Inferior parietal cortex (tissue), 1 donor: Measurements from ENCODE around the gene SPDYE4.

ENCODE experiments used
- DNase-seq: peaks from one replicate; pipeline ENCODE4 v3.0.0-alpha.2; 2016; ENCODE audit errors: extremely low spot score

The SPDYE4 gene

DNA sequence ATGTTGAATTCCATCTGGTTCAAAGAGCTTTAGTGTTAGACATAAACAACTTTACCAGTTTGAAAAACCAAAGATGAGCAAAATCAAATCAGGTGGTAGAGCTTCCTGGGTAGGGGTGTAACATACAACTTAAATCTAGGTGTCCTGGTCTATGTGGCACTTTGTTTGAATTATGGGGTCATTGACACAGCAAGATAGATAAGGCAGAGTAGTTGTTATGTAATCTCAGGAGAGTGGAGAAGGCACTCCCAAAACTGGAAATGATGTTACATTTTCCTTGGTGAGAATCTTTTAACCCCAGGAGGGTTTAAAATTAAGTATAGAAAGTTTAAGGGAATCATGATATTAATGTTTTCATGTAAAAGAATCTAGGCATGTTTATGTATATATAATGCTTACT lies 45.6 kb downstream of the SPDYE4 start:
- DNase-seq: no peak

DNA sequence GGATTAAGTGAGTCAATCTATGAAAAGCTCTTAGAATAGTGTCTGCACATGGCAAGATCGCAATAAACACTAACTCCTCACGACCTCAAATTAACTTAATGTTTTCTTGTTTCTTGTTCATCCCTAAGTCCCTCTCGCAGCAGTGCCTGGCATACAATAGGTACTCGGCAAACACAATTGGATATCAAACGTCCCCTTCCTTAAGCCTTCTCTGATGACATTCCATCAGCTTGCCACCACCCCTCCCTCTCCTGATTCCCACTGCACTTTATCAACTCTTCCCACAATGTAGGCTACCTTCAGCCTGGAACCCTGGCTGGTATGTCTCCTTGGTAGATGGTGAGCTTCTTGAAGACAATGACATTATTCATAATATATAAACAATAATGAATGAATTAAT lies 47.1 kb downstream of the SPDYE4 start:
- no peak for DNase-seq

DNA sequence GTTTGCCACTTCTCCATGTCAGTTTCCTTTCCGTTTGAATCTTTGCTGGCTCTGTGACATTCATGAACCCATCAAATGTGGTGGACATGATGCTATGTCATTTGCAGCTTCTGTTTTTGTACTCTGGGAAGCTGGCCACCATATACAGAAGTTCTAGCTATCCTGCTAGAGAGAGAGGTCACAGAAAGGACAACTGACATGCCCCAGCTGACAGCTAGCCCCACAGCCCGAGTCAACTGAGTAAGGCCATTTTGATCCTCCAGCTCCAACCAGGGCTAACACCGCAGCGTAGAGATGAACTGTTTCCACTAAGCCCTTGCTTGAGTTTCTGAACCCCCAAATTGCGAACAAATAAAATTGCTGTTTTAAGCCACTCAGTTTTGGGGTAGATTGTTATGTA lies 47.5 kb downstream of the SPDYE4 start:
- DNase-seq: no peak

DNA sequence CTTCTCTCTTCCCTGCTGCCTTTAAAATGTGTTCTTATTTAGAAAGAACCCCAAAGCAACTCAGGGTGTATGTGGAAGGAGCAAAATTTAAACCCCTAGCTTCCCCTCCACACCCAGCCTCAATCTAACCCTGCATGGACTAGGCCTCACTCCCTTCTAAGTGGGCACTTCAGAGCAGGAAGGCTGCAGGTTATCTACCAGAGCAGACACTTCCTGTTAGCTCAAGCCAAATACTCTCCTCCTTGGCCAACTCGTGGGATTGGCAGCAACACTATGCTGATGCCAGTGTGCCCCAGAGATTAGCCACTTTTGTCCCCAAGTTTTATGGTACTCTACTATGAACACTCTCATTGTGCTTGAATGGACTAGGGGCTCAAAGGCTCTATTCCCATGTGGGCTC lies 49.3 kb downstream of the SPDYE4 start:
- DNase-seq: no peak

DNA sequence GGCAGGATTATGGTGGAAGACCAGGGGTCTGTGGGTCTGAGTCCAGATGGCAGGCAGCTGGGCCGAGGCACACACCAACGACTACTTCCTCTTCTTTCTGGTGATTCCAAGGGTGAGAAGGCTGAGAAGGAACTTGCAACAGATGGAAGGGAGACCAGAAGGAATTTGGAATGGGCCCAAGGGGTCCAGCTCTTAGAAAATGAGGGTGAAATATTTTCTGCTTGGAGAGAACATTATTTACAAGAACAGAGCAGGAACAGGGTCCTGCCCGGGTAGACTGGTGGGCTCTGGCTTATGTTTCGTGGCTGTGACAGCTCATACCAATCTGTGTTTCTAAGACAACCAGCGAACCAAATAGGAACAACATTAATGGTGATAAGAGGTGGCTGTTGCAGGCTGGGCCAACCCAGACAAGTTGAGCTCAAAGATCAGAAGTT lies 50.3 kb downstream of the SPDYE4 start:
- no peak for DNase-seq

DNA sequence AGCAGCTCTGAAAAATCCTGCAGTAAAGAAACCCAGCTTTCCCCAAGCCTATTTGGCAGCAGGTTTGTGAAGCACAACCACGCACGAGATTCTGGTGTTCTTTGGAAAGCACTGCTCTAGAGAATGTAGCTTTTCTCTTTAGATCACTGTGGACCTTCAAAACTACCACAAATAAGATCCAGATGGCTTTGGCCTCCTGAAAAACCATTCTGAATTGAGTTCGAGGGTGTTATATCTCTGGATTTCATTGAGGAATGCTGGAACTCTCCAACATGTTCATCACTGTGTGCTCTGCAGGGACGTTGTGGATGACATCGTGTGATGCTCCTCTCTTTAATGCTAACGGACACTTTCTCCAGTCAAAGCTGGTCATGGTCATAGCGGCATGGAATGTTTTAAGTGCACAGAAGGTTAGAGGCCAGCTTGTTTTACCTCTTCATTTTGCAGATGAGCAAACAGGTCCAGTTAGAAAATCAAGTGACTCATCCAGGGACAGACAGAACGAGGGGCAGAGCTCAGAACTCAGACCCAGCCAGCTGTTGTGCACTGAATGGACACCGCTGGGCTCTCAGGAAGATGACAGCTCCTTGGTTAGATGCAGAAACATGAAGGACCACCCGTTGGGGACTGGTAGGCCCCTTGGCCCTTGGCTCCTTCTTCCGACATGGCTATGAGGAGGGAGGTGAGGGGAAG lies 50.9 kb downstream of the SPDYE4 start:
- DNase-seq: no peak

DNA sequence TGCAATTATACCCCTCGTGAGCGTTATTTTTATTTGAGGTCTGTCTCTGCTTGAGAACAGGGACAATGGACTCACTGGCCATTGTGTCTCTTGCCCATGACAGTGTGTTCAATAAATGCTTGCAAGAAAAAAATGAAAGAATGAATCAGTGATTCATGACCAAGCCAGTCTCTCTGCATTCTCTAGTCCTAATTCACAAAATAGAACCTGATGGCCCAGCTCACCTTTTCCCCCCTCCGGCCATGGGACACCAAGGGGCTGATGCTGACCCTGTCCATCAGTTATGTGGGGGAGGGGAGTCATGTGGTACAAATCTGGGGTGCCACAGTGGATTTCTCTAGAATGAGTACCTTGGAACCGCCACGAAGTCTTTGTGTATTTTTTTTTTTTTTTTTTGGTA lies 51.9 kb downstream of the SPDYE4 start:
- no peak for DNase-seq

DNA sequence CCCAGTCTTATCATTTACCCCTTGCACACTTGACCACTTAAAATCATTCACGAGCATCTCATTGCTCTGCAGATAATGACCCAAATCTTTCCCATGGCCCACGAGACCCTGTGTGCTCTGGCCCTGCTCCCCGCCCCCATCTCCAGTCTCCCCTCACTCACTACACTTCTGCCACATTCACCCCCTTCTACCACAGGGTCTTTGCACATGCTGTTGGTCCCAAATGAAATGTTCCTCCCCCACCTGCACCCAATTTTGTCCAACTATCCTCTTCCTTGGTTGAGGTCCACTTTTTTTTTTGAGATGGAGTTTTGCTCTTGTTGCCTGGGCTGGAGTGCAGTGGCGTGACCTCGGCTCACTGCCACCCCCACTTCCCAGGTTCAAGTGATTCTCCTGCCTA lies 52.9 kb downstream of the SPDYE4 start:
- no peak for DNase-seq

DNA sequence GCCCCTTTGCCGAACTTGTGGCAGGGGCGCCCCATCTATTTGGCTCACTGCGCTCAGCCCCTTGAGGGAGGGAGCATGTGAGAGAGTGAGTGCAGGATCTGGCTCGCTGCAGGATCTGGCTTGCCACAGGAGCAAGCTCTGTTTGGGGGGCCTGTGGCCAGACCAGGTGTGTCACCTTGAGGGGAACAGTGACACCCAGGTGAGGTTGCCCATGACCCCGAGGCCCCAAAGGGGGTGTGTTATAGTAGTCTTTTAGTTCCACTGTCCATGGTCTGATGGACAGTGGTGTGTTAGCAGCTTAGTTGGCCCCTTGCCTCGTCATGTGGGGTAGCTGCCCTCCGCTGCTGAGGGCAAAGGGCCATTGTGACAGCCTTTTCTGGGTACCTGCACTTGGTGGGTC lies 55.3 kb downstream of the SPDYE4 start:
- DNase-seq: no peak

DNA sequence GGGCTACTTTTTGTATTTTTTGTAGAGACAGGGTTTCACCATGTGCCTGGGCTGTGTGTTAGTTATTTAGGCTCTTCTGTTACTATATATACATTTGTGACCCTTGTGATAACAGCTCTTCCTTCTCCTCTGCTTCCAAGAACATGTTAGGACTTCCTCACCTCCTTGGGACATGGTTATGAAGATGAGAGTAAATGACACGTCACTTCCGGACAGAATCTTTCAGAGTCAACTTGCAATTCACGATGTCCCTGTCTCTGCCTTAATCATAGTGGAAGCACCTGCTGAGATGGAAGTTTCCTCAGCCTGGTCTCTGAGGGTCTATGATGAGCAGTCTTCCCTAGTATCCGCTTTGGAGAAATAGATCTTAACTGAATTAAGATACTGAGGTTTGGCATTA lies 56.6 kb downstream of the SPDYE4 start:
- DNase-seq: no peak

DNA sequence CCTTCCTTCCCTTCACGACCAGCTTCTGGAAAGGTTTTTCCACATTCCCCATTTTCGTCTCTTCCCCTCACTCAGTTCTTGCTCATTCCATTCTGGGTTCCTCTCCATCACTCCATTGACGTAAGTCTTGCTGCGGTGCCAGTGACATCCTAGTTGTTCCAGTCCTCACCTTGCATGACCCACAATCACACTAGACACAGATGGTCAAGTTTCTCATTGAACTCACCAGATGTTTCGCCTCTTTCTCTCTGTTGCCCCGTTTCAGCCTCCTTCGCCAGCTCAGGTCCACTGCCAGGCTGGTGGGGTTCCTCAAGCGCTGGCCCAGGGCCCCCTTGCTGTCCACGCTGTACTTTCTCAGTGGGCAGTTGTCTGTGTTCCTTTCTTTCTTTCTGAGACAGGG lies 57.1 kb downstream of the SPDYE4 start:
- no peak for DNase-seq
